Measurements from ENCODE around the gene PLCL2. TPM values are rescaled to one million over a fixed set of nuclear protein-coding genes. Genes with fewer than 3 reads are reported as not detected.

PLCL2 gene
- total and polyA plus RNA-seq, 2 donors (not counting 3 experiments of a cell fraction or from before 2014, with no cell fraction given) = 2.3 to 10.7 TPM

- peak; percentile 38 for DNase-seq (ENCODE audit: low read depth, low spot score)
- no peaks in the 10 kb centered on the region for H3K27me3 ChIP-seq (ENCODE audit: control insufficient read depth in 2 of 2, insufficient read depth in 2 of 2, low read length in 2 of 2)
- CTCF ChIA-PET = interaction anchor here (0.9 to 4.6 kb wide), 9 partner anchors 11 to 154 kb away, joined by 3 to 33 read pairs (median 5); no protein-coding TSS in a partner anchor
- intact Hi-C loops (cut with micrococcal nuclease) (loop anchor here (1.0 to 5.0 kb wide), 6 partner anchors 22 to 283 kb away; no protein-coding TSS in a partner anchor), dilution Hi-C loops (cut with MboI; ENCODE audit: extremely low pct_ligation_motif_present, low sequenced_read_pairs) (no loop called here)
- peak; percentile 72 for FAIRE-seq
- peak overlapping the region; percentile 50 for H3K27ac ChIP-seq (ENCODE audit: insufficient read depth, low read depth, low read length)
- no peaks in the 10 kb centered on the region for H3K9me3 ChIP-seq (replicated peaks; ENCODE audit: control insufficient read depth, insufficient read depth, low read length)
- TF ChIP-seq FOS (IDR thresholded peaks at IDR 0.05; ENCODE audit: borderline replicate concordance, insufficient read depth, low read length) = no peak
- TF ChIP-seq EZH2 (IDR thresholded peaks at IDR 0.05; ENCODE audit: borderline replicate concordance, low read depth, low read length, severe bottlenecking) = no peak
- TF ChIP-seq, protein P1, sequence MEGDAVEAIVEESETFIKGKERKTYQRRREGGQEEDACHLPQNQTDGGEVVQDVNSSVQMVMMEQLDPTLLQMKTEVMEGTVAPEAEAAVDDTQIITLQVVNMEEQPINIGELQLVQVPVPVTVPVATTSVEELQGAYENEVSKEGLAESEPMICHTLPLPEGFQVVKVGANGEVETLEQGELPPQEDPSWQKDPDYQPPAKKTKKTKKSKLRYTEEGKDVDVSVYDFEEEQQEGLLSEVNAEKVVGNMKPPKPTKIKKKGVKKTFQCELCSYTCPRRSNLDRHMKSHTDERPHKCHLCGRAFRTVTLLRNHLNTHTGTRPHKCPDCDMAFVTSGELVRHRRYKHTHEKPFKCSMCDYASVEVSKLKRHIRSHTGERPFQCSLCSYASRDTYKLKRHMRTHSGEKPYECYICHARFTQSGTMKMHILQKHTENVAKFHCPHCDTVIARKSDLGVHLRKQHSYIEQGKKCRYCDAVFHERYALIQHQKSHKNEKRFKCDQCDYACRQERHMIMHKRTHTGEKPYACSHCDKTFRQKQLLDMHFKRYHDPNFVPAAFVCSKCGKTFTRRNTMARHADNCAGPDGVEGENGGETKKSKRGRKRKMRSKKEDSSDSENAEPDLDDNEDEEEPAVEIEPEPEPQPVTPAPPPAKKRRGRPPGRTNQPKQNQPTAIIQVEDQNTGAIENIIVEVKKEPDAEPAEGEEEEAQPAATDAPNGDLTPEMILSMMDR (IDR thresholded peaks at IDR 0.05; ENCODE audit: extremely low read depth in 1 of 2, insufficient read depth in 1 of 2, low read depth in 1 of 2, low read length in 2 of 2) = no peak
- no peak for TF ChIP-seq JUN (IDR thresholded peaks at IDR 0.05; ENCODE audit: borderline replicate concordance, insufficient read depth, insufficient read length, low read depth)
- no peak for TF ChIP-seq POLR2A (IDR thresholded peaks at IDR 0.05; ENCODE audit: low read depth, low read length)
- TF ChIP-seq, protein P2, sequence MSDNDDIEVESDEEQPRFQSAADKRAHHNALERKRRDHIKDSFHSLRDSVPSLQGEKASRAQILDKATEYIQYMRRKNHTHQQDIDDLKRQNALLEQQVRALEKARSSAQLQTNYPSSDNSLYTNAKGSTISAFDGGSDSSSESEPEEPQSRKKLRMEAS (IDR thresholded peaks at IDR 0.05; ENCODE audit: insufficient read depth, insufficient read length) = no peak
- H3K9ac ChIP-seq (replicated peaks; ENCODE audit: extremely low read depth, insufficient read depth, low read length) = peak overlapping the region; percentile 80
- H3K4me2 ChIP-seq (ENCODE audit: insufficient read depth, low read length) = peak overlapping the region; percentile 98
- no peaks in the 10 kb centered on the region for H3K36me3 ChIP-seq (ENCODE audit: control insufficient read depth in 2 of 2, extremely low read depth in 1 of 2, insufficient read depth in 2 of 2, low read length in 2 of 2)
- peaks cover 14% of the 10 kb centered on the region for H3K79me2 ChIP-seq (ENCODE audit: control insufficient read depth, insufficient read depth, low read length)
- POLR2A ChIA-PET = no interaction called here
- H3K9me1 ChIP-seq (replicated peaks; ENCODE audit: control insufficient read depth, extremely low read depth, insufficient read depth, low read length) = no peaks in the 10 kb centered on the region
- H3K4me1 ChIP-seq (ENCODE audit: control insufficient read depth, extremely low read depth, insufficient read depth, low read length) = peaks cover 16% of the 10 kb centered on the region
- peak overlapping the region; percentile 98 for H2AFZ ChIP-seq (ENCODE audit: low read depth, low read length)
- H4K20me1 ChIP-seq (replicated peaks; ENCODE audit: control insufficient read depth, extremely low read depth, insufficient read depth, low read length) = no peaks in the 10 kb centered on the region
- BruUV-seq (replicated peaks) = TSS peak; percentile 24
- H3K4me3 ChIP-seq (replicated peaks in 1 of 3; ENCODE audit: insufficient read depth in 1 of 3, low read depth in 1 of 3, low read length in 3 of 3) = peak overlapping the region; percentile 93 to 97 (median 95)
Observed at GRCh38 chr3:16885593-16886302, 993 bp downstream of the PLCL2 start.
